ENCODE measurements around the gene GNA14.
"Not testable (repeated sequence)": the region's sequence is repeated elsewhere in the genome, so short reads cannot be mapped to it uniquely, and the experiment has no call there.

Gene GNA14

GRCh38 chr9:77486463-77486862, 161.7 kb downstream of the GNA14 start:
- no peak for DNase-seq

- no peak for DNase-seq
Measured at GRCh38 chr9:77475641-77476473, 172.3 kb downstream of the GNA14 start.

- no peak for DNase-seq
Measured at GRCh38 chr9:77474936-77475335, 173.2 kb downstream of the GNA14 start.

- DNase-seq, result no peak
Measured at GRCh38 chr9:77472646-77473045, 175.5 kb downstream of the GNA14 start.

GRCh38 chr9:77471572-77471971, 176.6 kb downstream of the GNA14 start:
- no peak for DNase-seq

GRCh38 chr9:77469515-77470231, 178.4 kb downstream of the GNA14 start:
- DNase-seq, result no peak

- DNase-seq, result no peak
Measured at GRCh38 chr9:77464661-77465060, 183.5 kb downstream of the GNA14 start.

- no peak for DNase-seq
Measured at GRCh38 chr9:77463151-77463550, 185.0 kb downstream of the GNA14 start.

- DNase-seq, result no peak
Measured at GRCh38 chr9:77462066-77462465, 186.1 kb downstream of the GNA14 start.

- no peak for DNase-seq
Measured at GRCh38 chr9:77460938-77461337, 187.2 kb downstream of the GNA14 start.

- DNase-seq, result no peak
Measured at GRCh38 chr9:77457916-77458592, 190.1 kb downstream of the GNA14 start.

- DNase-seq, result no peak
Measured at GRCh38 chr9:77456829-77457437, 191.2 kb downstream of the GNA14 start.

- DNase-seq, result no peak
Measured at GRCh38 chr9:77455312-77455927, 192.7 kb downstream of the GNA14 start.

- no peak for DNase-seq
Measured at GRCh38 chr9:77454663-77455062, 193.5 kb downstream of the GNA14 start.

- DNase-seq, result no peak
Measured at GRCh38 chr9:77453825-77454647, 194.1 kb downstream of the GNA14 start.

- no peak for DNase-seq
Measured at GRCh38 chr9:77451507-77451906, 196.6 kb downstream of the GNA14 start.

- no peak for DNase-seq
Measured at GRCh38 chr9:77450085-77450475, 198.0 kb downstream of the GNA14 start.

- DNase-seq, result no peak
Measured at GRCh38 chr9:77449240-77450084, 198.7 kb downstream of the GNA14 start.

GRCh38 chr9:77447646-77448045, 200.5 kb downstream of the GNA14 start:
- no peak for DNase-seq

- DNase-seq, result no peak
Measured at GRCh38 chr9:77442436-77442835, 205.7 kb downstream of the GNA14 start.

GRCh38 chr9:77441124-77441523, 207.0 kb downstream of the GNA14 start:
- DNase-seq, result not testable (repeated sequence)

Measured in NCI-H2227 treated with DMSO at 0.1 percent for 48 hours (cell line).